BE2C (cell line): ENCODE results near the gene OTUD7B.
"Not testable (repeated sequence)": the region's sequence is repeated elsewhere in the genome, so short reads cannot be mapped to it uniquely, and the experiment has no call there.

Source experiments
- DNase-seq: peaks from one replicate; pipeline ENCODE4 v3.0.0-alpha.2; 2020
- H3K27me3 ChIP-seq: fragments of 250-450 bp; sonication (Bioruptor Pico); 2 replicates; pipeline ENCODE4 v1.5.1; 2020; ENCODE audit warnings: mild to moderate bottlenecking
- H3K36me3 ChIP-seq: fragments of 250-450 bp; sonication (Bioruptor Pico); 2 replicates; pipeline ENCODE4 v1.5.1; 2020; ENCODE audit warnings: mild to moderate bottlenecking
- H3K4me1 ChIP-seq: fragments of 250-450 bp; sonication (Bioruptor Pico); 2 replicates; pipeline ENCODE4 v1.5.1; 2020
- H3K4me3 ChIP-seq: 2 replicates; pipeline ENCODE4 v1.5.1; 2011; ENCODE audit warnings: low read depth, low read length
- H3K9me3 ChIP-seq: fragments of 250-450 bp; sonication (Bioruptor Pico); 2 replicates; pipeline ENCODE4 v1.5.1; 2020
- TF ChIP-seq, protein P1 (sequence below): IDR thresholded peaks from 2 replicates; pipeline ENCODE4 v1.5.1; 2012; ENCODE audit warnings: mild to moderate bottlenecking, low read depth, low read length

OTUD7B gene

DNA sequence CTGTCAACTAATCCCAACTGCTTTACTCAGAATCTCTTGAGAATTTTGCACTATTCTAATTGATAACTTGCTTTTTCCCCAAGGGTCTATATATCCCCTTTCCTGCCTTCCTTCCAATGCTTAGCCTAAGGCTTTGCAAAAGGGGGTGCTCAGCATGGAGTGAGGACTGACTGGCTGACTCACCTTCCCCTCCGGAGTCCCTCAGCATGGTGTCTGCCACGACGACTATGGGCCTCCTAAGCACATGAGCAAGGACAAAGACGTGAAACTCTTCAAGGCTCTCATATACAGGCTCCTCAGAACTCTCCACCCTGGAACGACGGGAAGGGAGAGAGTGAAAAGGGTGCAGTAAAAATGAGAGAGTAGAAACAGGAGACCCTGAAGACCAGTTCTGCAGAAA, 60.6 kb downstream of the OTUD7B start:
- TF ChIP-seq, protein P1, sequence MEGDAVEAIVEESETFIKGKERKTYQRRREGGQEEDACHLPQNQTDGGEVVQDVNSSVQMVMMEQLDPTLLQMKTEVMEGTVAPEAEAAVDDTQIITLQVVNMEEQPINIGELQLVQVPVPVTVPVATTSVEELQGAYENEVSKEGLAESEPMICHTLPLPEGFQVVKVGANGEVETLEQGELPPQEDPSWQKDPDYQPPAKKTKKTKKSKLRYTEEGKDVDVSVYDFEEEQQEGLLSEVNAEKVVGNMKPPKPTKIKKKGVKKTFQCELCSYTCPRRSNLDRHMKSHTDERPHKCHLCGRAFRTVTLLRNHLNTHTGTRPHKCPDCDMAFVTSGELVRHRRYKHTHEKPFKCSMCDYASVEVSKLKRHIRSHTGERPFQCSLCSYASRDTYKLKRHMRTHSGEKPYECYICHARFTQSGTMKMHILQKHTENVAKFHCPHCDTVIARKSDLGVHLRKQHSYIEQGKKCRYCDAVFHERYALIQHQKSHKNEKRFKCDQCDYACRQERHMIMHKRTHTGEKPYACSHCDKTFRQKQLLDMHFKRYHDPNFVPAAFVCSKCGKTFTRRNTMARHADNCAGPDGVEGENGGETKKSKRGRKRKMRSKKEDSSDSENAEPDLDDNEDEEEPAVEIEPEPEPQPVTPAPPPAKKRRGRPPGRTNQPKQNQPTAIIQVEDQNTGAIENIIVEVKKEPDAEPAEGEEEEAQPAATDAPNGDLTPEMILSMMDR, result no peak
- Histone ChIP-seq H3K9me3 (no peaks in the 10 kb centered on the region), H3K36me3 (peaks cover 38% of the 10 kb centered on the region), H3K4me1 (no peaks in the 10 kb centered on the region), H3K27me3 (no peaks in the 10 kb centered on the region), H3K4me3 (no peak overlapping the region)
- no peak for DNase-seq

DNA sequence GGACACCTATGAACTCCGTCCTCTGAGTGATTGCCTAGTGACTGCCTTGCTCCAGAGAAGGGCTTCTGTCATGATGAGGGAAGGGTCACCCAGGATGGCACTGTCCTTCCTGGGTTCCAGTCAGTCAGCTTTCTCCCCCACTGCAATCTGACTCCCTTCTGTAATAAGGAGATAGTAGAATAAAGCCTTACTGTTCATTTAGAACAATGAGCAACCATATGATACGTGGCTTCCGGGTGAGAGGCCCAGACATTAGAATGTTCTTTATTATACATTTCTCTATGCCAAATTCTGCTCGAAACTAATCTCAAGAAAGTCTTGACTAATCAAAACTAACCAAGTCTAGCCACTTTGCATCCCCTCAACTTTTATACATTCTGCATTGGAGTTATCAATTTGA, 65.3 kb downstream of the OTUD7B start:
- H3K27me3 ChIP-seq, result no peaks in the 10 kb centered on the region
- DNase-seq, result no peak
- TF ChIP-seq, protein P1, result no peak
- peaks cover 2% of the 10 kb centered on the region; the same call in 1 of the 2 replicates for H3K4me1 ChIP-seq
- no peaks in the 10 kb centered on the region for H3K9me3 ChIP-seq
- peaks cover 42% of the 10 kb centered on the region for H3K36me3 ChIP-seq
- H3K4me3 ChIP-seq, result no peak overlapping the region

DNA sequence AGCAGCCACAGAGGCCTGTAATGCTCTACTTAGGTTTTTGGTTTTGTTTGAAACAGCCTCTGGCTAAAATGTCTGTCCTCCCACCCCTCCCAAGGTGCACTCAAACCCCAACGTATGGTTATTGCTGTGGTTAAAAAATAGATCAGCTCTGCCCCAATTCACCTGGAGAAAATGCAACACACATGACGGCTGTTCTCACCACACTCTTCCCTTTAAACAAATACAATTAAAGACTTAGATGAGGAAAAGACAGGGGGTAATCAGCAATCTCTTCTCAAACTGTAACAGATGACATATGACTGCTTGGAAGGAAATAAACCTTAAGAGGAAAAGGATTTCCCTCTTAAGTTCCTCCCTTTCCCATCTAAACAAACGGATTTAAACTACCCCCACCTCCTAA, 67.6 kb downstream of the OTUD7B start:
- H3K4me1 ChIP-seq, result peaks cover 4% of the 10 kb centered on the region
- no peaks in the 10 kb centered on the region for H3K27me3 ChIP-seq
- no peaks in the 10 kb centered on the region for H3K9me3 ChIP-seq
- H3K4me3 ChIP-seq, result no peak overlapping the region
- TF ChIP-seq, protein P1, result no peak
- no peak for DNase-seq
- H3K36me3 ChIP-seq, result peaks cover 28% of the 10 kb centered on the region

DNA sequence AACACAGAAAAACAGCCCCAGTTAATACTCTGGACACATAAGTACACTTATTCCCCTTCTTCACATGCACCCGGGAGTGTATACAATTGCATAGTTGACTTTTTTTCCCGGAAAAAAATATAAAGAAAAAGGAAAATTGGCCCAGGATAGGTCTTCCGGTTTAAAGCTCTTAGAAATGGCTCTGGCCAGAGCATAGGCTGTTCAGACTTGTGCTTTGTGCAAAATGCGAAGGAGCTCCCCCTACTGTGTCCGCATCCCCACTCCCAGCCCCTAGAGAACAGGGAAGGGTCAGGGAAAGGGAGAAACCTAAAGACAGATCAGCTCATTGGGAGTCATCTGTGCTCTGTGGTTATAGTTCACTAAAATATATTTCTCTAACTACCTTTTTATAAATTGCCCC, 68.3 kb downstream of the OTUD7B start:
- Histone ChIP-seq H3K36me3 (peaks cover 26% of the 10 kb centered on the region), H3K4me1 (peaks cover 10% of the 10 kb centered on the region), H3K9me3 (no peaks in the 10 kb centered on the region), H3K4me3 (peak overlapping the region; percentile 23; the same call in 1 of the 2 replicates), H3K27me3 (no peaks in the 10 kb centered on the region)
- TF ChIP-seq, protein P1, result peak; percentile 79
- peak; percentile 72 for DNase-seq

DNA sequence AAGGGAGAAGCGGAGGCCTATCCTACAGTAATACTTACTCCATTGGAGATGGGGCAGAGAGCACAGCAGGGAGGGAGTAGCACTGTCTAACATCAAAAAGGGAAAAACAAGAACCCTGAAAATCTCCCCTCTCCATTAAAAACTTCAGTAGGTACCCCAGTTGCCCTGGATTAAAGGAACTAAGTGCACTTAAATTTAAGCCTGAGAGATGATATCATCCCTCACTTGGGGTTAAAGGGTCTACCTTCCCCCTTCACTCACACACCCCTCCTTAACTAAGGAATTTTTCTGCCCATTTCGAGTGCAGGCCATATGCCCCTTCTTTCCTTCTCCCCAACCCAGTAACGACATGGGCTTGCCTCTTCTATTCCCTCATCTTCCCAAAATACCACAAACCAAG, 70.1 kb downstream of the OTUD7B start:
- H3K27me3 ChIP-seq, result no peaks in the 10 kb centered on the region
- TF ChIP-seq, protein P1, result no peak
- H3K4me1 ChIP-seq, result peaks cover 10% of the 10 kb centered on the region
- H3K9me3 ChIP-seq, result no peaks in the 10 kb centered on the region
- H3K4me3 ChIP-seq, result no peak overlapping the region
- peaks cover 15% of the 10 kb centered on the region for H3K36me3 ChIP-seq
- DNase-seq, result no peak

DNA sequence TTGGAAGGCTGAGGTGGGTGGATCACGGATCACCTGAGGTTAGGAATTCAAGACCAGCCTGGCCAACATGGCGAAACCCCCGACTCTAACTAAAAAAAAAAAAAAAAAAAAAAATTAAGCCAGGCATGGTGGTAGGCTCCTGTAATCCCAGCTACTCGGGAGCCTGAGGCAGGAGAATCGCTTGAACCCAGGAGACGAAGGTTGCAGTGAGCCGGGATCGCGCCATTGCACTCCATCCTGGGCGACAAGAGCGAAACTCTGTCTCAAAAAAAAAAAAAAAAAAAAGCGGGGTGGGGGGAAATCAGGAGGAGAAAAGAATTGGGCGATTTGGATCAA, 71.9 kb downstream of the OTUD7B start:
- Histone ChIP-seq H3K4me3 (peak overlapping the region; percentile 61), H3K4me1 (peaks cover 10% of the 10 kb centered on the region)
- H3K9me3 ChIP-seq, H3K36me3 ChIP-seq, H3K27me3 ChIP-seq, DNase-seq: not testable (repeated sequence)

DNA sequence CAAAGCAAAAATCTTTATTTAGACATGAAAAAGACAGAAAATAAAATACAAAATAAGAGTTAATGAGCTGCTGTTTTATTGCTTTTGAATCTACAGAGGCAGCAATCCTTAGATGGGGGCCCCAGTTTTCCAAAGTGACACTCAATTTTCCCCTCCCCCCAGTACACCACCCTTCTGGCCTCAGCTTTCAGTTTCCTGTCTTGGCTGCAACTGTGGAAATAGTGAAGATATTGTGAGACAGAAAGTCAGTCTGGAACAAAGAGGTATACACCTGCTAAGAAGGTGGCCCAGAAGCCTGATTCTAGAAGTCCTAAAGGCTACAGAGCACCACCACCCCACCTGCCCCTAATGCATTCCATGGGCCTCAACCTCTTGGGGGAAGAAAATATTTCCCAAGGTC, 72.8 kb downstream of the OTUD7B start:
- no peak for DNase-seq
- Histone ChIP-seq H3K4me3 (no peak overlapping the region), H3K27me3 (no peaks in the 10 kb centered on the region), H3K9me3 (no peaks in the 10 kb centered on the region), H3K4me1 (peaks cover 10% of the 10 kb centered on the region), H3K36me3 (no peaks in the 10 kb centered on the region)
- TF ChIP-seq, protein P1, result no peak
